ENCODE results near the gene OPN4. TPM values are rescaled to one million over a fixed set of nuclear protein-coding genes. Genes with fewer than 3 reads are reported as not detected.

OPN4 gene
- polyA plus RNA-seq, 1 of the 3 experiments (the other 2 are of a cell fraction) = 0.03 TPM

DNA sequence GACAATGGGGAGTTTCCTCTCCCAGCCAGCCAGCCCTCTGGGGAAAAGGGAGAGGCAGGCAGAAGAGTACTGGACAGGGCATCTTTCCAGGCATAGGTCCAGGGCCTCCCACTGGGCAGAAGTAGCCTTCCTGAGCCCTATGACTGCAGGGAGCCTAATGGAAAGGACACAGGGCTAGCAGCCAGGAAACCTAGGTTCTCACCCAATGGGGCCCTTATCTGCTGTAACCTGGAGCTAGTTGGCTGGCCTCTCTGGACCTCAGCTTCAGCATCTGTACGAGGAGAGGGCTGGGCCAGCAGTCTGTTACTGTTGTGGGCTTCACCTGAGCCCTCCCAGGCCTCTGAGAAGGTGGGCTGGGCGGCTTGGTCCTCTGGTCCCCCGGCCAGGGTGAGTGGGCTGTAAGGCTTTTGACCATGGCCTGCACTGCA lies 36.3 kb downstream of the OPN4 start:
- Histone ChIP-seq H3K4me1 (ENCODE audit: control insufficient read depth in 1 of 2, insufficient read depth in 2 of 2, low read depth in 1 of 2, low read length in 1 of 2) (peaks cover 0 to 6% of the 10 kb centered on the region in 2 experiments; a peak in 1 of 4 replicates), H3F3A (replicated peaks; ENCODE audit: insufficient read depth) (no peaks in the 10 kb centered on the region), H3K27me3 (ENCODE audit: insufficient read depth) (no peaks in the 10 kb centered on the region), H3K79me2 (ENCODE audit: insufficient read depth) (no peaks in the 10 kb centered on the region), H3K9ac (no peak overlapping the region), H3K9me2 (no peaks in the 10 kb centered on the region), H4K20me1 (ENCODE audit: insufficient read depth) (no peaks in the 10 kb centered on the region), H3K27ac (ENCODE audit: low read depth in 2 of 2, low read length in 1 of 2) (no peak overlapping the region), H3K4me3 (ENCODE audit: low read depth in 2 of 2, low read length in 1 of 2) (no peak overlapping the region), H3K36me3 (replicated peaks in 1 of 2; ENCODE audit: control insufficient read depth in 1 of 2, insufficient read depth in 2 of 2, low read length in 1 of 2) (no peaks in the 10 kb centered on the region), H2AFZ (ENCODE audit: low read depth) (no peak overlapping the region), H3K9me3 (no peaks in the 10 kb centered on the region), H3K4me2 (no peak overlapping the region)
- WGBS (ENCODE audit: low lambda C conversion rate) = no CpG with 5 or more reads among the region's 3 CpGs
- DNase-seq = no peak
- TF ChIP-seq TEAD4 (IDR thresholded peaks at IDR 0.05; ENCODE audit: borderline replicate concordance, insufficient read depth) = no peak
- TF ChIP-seq TAF1 (IDR thresholded peaks at IDR 0.05; ENCODE audit: borderline replicate concordance, low read depth, low read length) = no peak
- TF ChIP-seq, protein P1, sequence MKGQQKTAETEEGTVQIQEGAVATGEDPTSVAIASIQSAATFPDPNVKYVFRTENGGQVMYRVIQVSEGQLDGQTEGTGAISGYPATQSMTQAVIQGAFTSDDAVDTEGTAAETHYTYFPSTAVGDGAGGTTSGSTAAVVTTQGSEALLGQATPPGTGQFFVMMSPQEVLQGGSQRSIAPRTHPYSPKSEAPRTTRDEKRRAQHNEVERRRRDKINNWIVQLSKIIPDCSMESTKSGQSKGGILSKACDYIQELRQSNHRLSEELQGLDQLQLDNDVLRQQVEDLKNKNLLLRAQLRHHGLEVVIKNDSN (IDR thresholded peaks at IDR 0.05; ENCODE audit: borderline replicate concordance, low read depth) = no peak
- no peak for TF ChIP-seq POLR2AphosphoS5 (IDR thresholded peaks at IDR 0.05; ENCODE audit: low read depth, low read length)
- TF ChIP-seq, protein P2, sequence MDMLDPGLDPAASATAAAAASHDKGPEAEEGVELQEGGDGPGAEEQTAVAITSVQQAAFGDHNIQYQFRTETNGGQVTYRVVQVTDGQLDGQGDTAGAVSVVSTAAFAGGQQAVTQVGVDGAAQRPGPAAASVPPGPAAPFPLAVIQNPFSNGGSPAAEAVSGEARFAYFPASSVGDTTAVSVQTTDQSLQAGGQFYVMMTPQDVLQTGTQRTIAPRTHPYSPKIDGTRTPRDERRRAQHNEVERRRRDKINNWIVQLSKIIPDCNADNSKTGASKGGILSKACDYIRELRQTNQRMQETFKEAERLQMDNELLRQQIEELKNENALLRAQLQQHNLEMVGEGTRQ (IDR thresholded peaks at IDR 0.05; ENCODE audit: borderline replicate concordance, low read depth, low read length) = no peak
- no peak for TF ChIP-seq PBX3 (IDR thresholded peaks at IDR 0.05)
- TF ChIP-seq RXRA (IDR thresholded peaks at IDR 0.05; ENCODE audit: borderline replicate concordance, low read depth) = no peak
- POLR2A ChIA-PET = no interaction called here
- CTCF ChIA-PET = interaction anchor here (1.4 to 3.5 kb wide), 4 partner anchors 10 to 210 kb away, joined by 3 to 39 read pairs (median 4); no protein-coding TSS in a partner anchor

- no peak overlapping the region for H3K27ac ChIP-seq (ENCODE audit: low read depth in 2 of 2, low read length in 1 of 2)
- no peaks in the 10 kb centered on the region for H3F3A ChIP-seq (replicated peaks; ENCODE audit: insufficient read depth)
- H3K36me3 ChIP-seq (replicated peaks in 1 of 2; ENCODE audit: control insufficient read depth in 1 of 2, insufficient read depth in 2 of 2, low read length in 1 of 2) = no peaks in the 10 kb centered on the region
- H4K20me1 ChIP-seq (ENCODE audit: insufficient read depth) = no peaks in the 10 kb centered on the region
- ChIA-PET CTCF (interaction anchor here (1.4 to 4.7 kb wide), 3 partner anchors 10 to 209 kb away, joined by 4 to 73 read pairs (median 39); no protein-coding TSS in a partner anchor), POLR2A (no interaction called here)
- no peaks in the 10 kb centered on the region for H3K79me2 ChIP-seq (ENCODE audit: insufficient read depth)
- H3K4me3 ChIP-seq (ENCODE audit: low read depth in 2 of 2, low read length in 1 of 2) = no peak overlapping the region
- no peaks in the 10 kb centered on the region for H3K9me2 ChIP-seq
- WGBS (ENCODE audit: low lambda C conversion rate) = 88% methylated on average over 4 of the region's 14 CpGs
- peaks cover 0 to 6% of the 10 kb centered on the region in 2 experiments; a peak in 1 of 4 replicates for H3K4me1 ChIP-seq (ENCODE audit: control insufficient read depth in 1 of 2, insufficient read depth in 2 of 2, low read depth in 1 of 2, low read length in 1 of 2)
- H3K27me3 ChIP-seq (ENCODE audit: insufficient read depth) = no peaks in the 10 kb centered on the region
- H3K9me3 ChIP-seq = no peaks in the 10 kb centered on the region
- H3K4me2 ChIP-seq = no peak overlapping the region
- no peak overlapping the region for H3K9ac ChIP-seq
- TF ChIP-seq PBX3 (IDR thresholded peaks at IDR 0.05) = no peak
- no peak for DNase-seq
- no peak overlapping the region for H2AFZ ChIP-seq (ENCODE audit: low read depth)
These were observed 37.1 kb downstream of the OPN4 start for GRCh38 chr10:86691333-86692022.
